ENCODE results near the gene SERPINA3.

The SERPINA3 gene

GRCh38 chr14:94613720-94614644 lies 1.8 kb downstream of the SERPINA3 start:
- DNase-seq (ENCODE audit: low spot score), result no peak

GRCh38 chr14:94614802-94615201 lies 2.6 kb downstream of the SERPINA3 start:
- DNase-seq (ENCODE audit: low spot score), result no peak

DNA sequence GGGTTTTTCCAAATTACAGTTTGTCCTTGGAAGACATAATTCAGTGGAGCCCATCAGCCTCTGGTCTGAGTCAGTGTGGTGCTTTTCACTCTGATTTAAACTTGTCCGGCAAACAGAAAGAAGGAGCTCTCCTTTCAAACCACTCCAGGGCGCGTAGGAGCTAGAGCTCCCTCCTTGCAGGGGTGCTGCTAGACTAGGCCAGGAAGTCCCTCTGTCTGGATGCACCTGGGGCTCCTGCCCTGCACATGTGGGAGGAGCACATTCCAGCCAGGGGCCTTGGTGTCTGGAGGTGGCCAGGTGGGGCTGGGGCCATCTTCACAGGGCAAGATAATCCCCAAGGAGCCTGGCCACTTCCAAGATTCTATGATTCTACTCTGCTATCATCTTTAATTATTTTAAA lies 3.1 kb downstream of the SERPINA3 start:
- no peak for DNase-seq (ENCODE audit: low spot score)

DNA sequence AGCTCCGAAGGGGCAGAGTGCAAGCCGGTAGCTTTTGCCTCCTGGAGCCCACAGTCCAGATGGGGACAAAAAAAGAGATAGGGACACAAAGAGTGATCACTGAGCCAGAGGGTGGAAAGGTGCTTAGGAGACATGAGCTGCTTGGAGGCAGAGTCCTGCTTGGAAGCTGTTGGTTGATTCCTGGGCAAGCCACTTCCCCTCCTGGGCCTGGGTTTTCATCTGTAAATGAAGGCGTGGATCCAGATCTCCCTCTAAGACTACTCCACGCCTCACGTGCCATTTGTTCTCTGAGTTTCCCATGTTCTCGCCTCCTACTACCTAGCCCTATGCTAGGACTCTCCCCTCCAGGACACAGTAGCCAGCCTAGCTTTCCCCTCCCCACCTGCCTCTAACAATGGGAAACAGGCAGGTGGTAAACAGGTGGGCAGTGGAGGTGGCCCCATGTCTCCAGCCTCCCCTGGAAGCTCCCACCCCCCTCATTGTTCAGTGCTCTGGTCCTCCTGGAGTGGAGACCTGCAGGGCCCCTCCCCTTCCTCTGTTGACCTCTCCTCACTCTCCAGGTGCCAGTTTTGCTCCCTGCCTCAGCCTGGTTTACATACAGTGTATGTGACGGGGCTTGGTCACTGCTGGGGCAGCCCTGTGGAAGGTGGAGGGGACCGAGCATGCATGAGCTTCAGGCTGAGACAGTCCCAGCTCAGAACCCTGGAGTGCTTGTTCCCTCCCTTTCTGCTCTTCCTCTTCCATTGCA lies 3.8 kb downstream of the SERPINA3 start:
- DNase-seq (ENCODE audit: low spot score), result no peak

DNA sequence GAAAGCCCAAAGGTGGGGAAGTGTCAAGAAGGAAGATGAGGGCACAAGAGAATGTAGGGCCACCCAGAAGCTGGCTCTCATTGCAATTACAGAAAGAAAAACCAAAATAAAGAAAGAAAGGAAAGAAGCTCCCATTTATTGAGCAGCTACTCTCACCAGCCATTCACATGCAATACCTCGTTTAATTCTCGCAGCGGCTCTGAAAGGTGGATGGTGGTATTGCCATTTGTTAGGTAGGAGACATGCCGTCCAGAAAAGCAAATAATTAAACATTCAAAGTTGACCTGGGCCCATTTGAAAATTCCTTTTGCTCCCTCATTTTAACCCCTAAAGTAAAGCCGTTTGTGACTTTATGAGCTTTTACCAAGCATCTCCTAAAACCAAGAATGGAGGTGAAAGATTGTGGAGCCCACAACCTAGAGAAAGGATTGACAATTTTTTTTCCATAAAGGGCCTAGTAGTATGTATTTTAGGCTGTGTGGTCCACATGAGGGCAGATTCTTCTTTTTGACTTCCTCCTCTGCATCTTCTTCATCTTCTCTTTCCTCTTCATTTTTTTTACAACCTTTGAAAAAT lies 5.3 kb downstream of the SERPINA3 start:
- DNase-seq (ENCODE audit: low spot score), result no peak

- no peak for DNase-seq (ENCODE audit: low spot score)
Observed at GRCh38 chr14:94617988-94618822, 6.0 kb downstream of the SERPINA3 start.

DNA sequence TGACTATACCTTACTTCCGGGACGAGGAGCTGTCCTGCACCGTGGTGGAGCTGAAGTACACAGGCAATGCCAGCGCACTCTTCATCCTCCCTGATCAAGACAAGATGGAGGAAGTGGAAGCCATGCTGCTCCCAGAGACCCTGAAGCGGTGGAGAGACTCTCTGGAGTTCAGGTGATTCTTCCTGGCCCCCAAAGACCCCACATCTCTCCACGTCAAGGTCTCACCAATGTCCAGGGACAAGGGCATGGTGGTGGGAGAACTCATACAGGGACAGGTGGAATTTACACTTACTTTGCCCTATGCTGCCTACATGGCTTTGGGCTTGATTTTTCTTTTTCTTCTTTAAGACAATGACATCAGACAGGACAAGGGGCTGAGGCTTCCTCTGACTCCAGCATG lies 7.1 kb downstream of the SERPINA3 start:
- no peak for DNase-seq (ENCODE audit: low spot score)

GRCh38 chr14:94620597-94620996 lies 8.4 kb downstream of the SERPINA3 start:
- DNase-seq (ENCODE audit: low spot score), result no peak

- no peak for DNase-seq (ENCODE audit: low spot score)
Observed at GRCh38 chr14:94621358-94622134, 9.4 kb downstream of the SERPINA3 start.

DNA sequence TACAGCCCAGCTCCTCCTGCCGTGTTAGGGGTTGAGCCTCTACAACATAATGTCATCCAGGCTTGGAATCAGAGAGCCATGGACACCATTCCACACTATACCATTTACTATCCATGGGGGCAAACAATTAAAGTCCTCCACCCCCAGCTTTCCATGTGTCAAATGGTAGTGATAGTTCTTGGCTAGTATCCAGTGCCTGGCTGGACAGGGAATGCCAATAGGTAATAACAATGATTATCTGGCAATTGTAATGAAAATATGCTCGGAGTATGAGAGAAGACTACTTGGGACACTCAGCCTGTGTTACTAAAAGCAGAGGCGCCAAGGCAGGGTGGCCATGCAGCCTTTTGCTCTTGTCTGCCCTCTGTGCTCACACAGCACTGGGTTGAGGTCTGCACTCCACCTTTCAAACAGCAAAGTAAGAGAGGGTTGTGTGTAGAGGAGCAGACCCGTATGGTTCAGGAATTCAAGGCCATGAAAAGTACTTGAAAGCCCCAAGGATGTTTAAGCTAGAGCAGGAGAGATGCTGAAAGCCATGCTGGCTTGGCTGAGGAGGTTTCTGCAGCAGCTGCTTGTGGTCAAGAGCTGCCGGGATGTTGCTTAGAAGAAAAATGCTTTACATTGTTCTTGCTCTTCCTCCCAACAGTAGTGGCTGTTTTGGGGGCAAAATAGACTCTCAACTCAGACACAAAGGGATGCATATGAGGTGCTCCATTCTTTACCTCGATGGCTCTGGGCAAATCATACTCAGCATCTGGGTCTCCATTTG lies 10.6 kb downstream of the SERPINA3 start:
- no peak for DNase-seq (ENCODE audit: low spot score)

- DNase-seq (ENCODE audit: low spot score), result no peak
Observed at GRCh38 chr14:94623422-94623809, 11.2 kb downstream of the SERPINA3 start.

DNA sequence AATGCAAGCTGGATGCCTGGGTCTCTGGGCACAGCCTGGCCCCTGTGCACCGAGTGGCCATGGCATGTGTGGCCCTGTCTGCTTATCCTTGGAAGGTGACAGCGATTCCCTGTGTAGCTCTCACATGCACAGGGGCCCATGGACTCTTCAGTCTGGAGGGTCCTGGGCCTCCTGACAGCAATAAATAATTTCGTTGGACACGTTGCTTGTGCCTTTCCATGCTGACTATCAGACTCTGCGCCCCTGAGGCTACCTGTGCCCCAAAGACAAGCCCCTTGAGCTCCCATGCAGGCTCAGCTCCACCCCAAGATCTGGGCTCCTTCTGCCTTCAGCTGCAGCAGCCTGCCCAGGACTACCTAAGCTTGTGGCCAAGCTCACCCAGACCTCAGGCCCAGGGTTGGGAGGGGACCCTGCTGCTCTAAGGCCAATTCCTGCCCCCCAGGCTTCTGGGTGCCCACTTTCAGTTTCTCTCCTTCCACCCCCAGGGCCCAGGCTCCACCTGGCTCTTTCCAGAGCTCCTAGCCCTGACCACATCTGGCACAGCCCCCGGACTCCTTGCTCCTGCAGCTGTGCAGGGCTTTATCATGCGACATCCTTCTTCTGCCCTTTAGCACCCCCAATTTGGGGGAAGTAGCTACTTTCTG lies 11.8 kb downstream of the SERPINA3 start:
- DNase-seq (ENCODE audit: low spot score), result no peak

DNA sequence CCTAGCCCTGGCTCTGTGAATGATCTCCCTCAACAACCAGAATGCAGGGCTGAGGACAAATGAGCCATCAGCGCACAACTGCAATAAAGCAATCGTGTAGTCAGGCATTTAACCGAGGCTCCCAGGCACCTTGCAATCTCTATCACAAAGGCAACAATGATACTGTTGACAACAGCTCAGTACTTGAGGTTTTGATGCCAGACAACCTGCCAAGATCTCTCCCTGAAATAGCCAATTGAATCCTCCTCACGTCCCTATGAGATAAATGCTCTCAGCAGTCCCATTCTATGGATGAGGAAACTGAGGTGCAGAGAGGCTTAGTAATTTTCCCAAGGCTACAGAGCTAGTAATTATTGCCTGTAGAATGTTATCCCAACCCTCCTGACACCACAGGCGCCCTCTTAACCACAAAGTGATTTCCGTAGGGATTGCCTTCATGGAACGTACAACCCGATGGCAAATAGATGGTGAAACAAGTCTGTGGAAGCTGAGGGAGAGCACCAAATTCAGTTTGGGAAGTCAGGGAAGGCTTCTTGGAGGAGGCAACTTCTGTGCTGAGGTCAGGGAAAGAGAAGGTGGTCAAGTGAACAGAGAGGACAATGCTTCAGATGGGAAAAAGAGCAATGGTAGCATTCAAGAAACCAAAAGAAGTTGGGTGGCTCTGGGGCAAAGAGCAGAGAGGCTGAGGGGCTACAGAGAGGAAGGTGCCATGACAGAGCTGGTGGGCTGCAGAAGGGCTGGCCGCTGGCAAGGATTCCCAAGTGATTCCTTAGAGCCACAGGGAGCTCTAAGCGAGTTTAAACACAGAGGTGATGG lies 12.6 kb downstream of the SERPINA3 start:
- no peak for DNase-seq (ENCODE audit: low spot score)

GRCh38 chr14:94625353-94625635 lies 13.1 kb downstream of the SERPINA3 start:
- no peak for DNase-seq (ENCODE audit: low spot score)

DNA sequence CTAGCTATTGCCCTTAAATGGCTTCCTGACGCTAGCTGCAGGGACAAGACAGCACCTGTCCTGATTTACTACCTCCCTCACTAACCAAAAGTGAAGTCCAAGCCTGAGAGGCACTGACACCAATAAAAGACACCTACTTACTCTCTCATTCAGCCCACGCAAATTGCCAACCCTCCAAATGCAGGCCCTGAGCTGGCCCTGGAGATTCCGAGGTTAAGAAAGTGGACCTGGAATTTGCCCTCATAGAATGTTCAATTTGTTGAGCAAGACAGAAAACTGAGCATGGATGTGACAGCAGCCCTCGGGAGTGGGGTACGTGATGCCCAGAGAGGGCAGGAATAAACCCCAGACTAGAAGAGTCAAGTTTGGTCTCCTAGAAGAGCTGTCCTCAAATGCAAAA lies 16.4 kb downstream of the SERPINA3 start:
- no peak for DNase-seq (ENCODE audit: low spot score)

GRCh38 chr14:94630396-94630795 lies 18.2 kb downstream of the SERPINA3 start:
- DNase-seq (ENCODE audit: low spot score), result no peak

GRCh38 chr14:94631050-94631449 lies 18.9 kb downstream of the SERPINA3 start:
- no peak for DNase-seq (ENCODE audit: low spot score)

DNA sequence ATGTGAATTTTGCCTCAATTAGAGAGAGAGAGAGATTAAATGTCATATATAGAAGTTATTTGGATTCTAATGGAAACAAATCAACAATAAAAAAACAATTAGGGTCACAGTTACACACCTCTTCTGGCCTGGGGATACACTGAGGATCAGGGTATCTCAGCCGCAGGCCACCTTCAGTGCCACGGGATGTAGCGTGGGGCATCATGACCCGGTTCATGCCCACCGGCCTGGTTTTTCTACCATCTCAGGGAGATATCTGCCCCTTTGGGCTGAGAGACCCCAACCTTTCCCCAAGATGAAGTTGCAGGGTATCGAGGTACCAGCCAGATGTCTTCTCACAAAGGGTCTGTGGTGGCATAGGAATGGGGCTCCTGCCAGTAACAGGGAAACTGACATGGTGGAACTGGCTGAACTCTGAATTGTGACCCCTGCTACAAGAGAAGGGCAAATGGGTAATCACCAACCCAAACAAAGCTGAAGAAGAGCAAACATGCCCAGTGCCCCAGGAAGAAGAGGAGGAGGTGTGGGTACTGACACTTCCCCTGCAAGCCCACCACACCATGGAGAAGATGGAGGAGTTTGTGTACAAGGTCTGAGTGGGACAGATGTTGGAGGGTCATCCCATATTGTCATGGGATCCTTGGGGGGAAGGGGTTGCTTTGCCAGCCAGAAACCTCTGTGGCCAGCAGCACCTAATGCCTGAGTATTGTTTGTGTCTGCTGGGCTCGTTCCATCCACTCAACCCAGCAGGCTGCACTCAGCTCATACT lies 19.5 kb downstream of the SERPINA3 start:
- no peak for DNase-seq (ENCODE audit: low spot score)

DNA sequence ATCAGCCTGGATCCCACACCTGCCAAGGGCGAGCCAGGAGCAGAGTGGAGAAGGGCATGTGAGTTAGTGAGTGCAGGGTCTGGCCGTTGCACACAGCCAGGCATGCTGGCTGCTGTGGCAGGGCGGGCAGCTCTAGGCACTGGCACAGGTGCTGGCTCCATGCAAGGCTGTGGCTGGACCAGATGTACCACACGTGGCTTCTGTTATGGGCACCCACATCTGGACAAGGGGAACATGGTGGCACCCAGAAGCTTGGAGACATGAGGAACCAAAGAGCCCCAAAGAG lies 20.1 kb downstream of the SERPINA3 start:
- no peak for DNase-seq (ENCODE audit: low spot score)

Data from kidney capillary endothelial cell (primary cell).